Thyroid gland (tissue), 4 donors: ENCODE measurements around the gene MEAF6. TPM values are rescaled to one million over a fixed set of nuclear protein-coding genes. Genes with fewer than 3 reads are reported as not detected.

ENCODE experiments used
- DNase-seq, 2 donors: peaks; one replicate each; pipeline ENCODE4 v3.0.0-alpha.2; 2019
- H3K27ac ChIP-seq, 3 donors: fragments of 200-600 bp; sonication (generic); 1 replicate in 2 of 3; 2 replicates in 1 of 3; pipeline ENCODE4 v1.5.1; 2016 to 2019; ENCODE audit warnings: mild to moderate bottlenecking in 1 of 3, moderate library complexity in 1 of 3
- H3K27me3 ChIP-seq: fragments of 200-600 bp; sonication (generic); one replicate; pipeline ENCODE4 v1.5.1; 2019
- H3K36me3 ChIP-seq, 2 donors: fragments of 200-600 bp; sonication (generic); one replicate each; pipeline ENCODE4 v1.5.1; 2016 to 2019
- H3K4me1 ChIP-seq, 2 donors: fragments of 200-600 bp; sonication (generic); one replicate each; pipeline ENCODE4 v1.5.1; 2017 to 2019
- H3K4me3 ChIP-seq, 3 donors: fragments of 200-600 bp; sonication (generic); replicated peaks in 1 of 3; 1 replicate in 2 of 3; 2 replicates in 1 of 3; pipeline ENCODE4 v1.5.1; 2016; ENCODE audit warnings: mild to moderate bottlenecking in 1 of 3
- H3K9me3 ChIP-seq: fragments of 200-600 bp; sonication (generic); one replicate; pipeline ENCODE4 v1.5.1; 2017
- CTCF ChIP-seq, 6 experiments: fragments of 200-600 bp in 3 of 6; fragments of 450-650 bp in 3 of 6; sonication (generic) in 3 of 6; IDR thresholded peaks; one replicate each; pipeline ENCODE4 v1.5.1; 2016 to 2019; ENCODE audit warnings: antibody characterized with exemption in 6 of 6, mild to moderate bottlenecking in 2 of 6, inconsistent platforms in 1 of 6, moderate library complexity in 1 of 6
- POLR2A ChIP-seq, 2 donors: fragments of 450-650 bp; IDR thresholded peaks; one replicate each; pipeline ENCODE4 v1.6.1; 2017; ENCODE audit warnings: antibody characterized with exemption in 2 of 2, mild to moderate bottlenecking in 2 of 2, moderate library complexity in 1 of 2
- WGBS, 2 donors: methylation state at CpG; one replicate each; pipeline ENCODE4 v1.1.5; 2017; 5-methylcytosine and 5-hydroxymethylcytosine counted together
- intact Hi-C: fragments of 100-400 bp; cut with DNase I; formaldehyde crosslinking; loops from one replicate; pipeline ENCODE4 v1.15.1; 2023
- total RNA-seq, 4 donors: library from RNA; depleted of rRNA; stranded (reverse); fragments of >200 nt; gene quantifications; one replicate each; pipeline ENCODE4 v1.2.3, GENCODE V29; 2016

MEAF6 gene
- total RNA-seq, 4 donors from 2014 or later = 78.9 to 109 (median 92.7) TPM

DNA sequence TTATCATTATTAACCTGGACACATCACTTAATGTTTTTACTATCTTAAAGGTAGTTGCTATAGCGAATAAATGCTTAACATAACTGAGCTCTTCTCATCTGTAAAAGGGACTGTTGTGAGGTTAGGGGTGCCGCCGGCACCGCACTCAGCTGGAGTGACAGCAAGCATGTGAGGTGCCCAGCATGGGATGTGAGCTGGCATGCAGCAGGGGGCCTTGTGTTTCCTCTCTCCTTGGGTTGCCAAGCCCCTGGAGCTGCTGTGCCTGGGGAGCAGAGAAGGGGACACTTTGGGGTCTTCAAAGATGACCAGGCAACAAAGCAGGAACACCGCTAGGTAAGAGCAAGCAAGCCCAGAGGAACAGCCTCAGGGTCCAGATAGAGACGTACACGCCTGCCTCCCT lies 42.3 kb downstream of the MEAF6 start:
- Histone ChIP-seq H3K4me3 (no peak overlapping the region), H3K36me3 (peaks cover 0 to 6% of the 10 kb centered on the region in 2 donors), H3K4me1 (peaks cover 41 to 52% of the 10 kb centered on the region in 2 donors), H3K27ac (peak overlapping the region in 2 of 3 donors; percentile 23 to 87), H3K27me3 (no peaks in the 10 kb centered on the region), H3K9me3 (no peaks in the 10 kb centered on the region)
- WGBS, 2 donors = 85 to 90% methylated on average over 7 of the region's 7 CpGs
- intact Hi-C loops = no loop called here
- DNase-seq = no peak
- no peak for TF ChIP-seq POLR2A (IDR thresholded peaks at IDR 0.05)
- no peak for TF ChIP-seq CTCF (IDR thresholded peaks at IDR 0.05)

DNA sequence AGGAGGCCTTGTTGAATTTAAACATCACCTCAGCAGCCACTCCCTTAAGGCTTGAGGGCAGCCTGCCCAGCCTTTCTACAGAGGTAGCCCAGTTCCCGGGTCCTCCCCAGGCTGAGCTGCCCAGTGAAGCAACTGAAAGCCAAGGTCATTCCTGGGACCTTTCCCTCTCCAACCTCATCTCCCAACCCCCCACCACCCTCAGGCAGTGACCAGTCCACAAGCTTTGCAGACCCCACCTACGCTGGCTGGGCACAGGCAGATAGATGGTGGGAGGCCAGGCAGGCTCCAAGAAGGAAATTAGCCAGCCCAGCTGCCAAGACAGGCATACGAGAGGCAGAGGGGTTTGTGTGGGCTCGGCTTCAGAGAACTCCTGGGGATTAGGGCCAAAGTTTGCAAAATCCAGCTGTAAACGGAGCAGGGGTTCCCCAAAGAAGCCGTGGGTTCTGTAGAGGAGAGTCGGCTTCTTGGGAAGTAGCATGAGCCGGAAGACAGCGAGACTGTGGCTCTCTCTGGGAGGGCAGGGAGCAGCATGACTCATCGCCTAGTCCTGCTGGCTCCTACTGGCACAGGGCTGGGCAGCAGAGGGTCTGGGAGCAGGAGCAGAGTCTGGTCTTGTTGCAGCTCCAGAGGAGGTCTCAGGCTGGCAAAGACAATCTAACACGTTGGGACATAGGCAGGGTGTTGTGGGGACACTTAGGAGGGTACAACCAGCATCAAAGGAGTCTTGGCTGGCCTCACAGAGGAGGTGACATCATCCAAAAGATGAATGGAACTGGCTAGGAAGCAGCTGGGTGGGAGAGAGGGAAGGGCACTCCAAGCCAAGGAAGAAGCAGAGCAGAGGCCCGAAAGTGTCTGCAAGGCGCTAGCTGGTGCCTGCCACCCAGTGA lies 43.0 kb downstream of the MEAF6 start:
- 51 to 56% methylated on average over 9 to 12 of the region's 13 CpGs for whole genome bisulfite sequencing, 2 donors
- H3K4me1 ChIP-seq = peaks cover 34 to 45% of the 10 kb centered on the region in 2 donors

DNA sequence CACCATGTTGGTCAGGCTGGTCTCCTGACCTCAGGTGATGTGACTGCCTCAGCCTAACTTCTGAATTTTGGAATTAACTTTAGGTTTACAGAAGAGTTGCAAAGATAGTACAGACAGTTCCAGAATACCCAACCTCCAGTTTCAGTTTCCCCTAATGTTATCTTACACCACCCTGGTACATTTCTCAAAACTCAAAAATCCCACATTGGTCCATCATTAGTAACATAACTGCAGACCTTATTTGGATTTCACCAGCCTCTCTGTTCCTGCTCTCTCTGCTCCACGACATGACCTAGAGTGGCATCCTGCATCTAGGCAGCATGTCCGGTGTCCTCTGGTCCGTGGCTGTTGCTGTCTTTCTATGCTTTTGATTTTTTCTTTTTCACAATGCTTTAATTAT lies 45.2 kb downstream of the MEAF6 start:
- intact Hi-C loops = no loop called here
- TF ChIP-seq POLR2A (IDR thresholded peaks at IDR 0.05) (no peak), CTCF (IDR thresholded peaks at IDR 0.05) (no peak)
- Histone ChIP-seq H3K4me1 (peaks cover 19 to 28% of the 10 kb centered on the region in 2 donors), H3K4me3 (no peak overlapping the region), H3K27me3 (no peaks in the 10 kb centered on the region), H3K27ac (no peak overlapping the region), H3K9me3 (no peaks in the 10 kb centered on the region), H3K36me3 (no peaks in the 10 kb centered on the region)
- 78 to 79% methylated on average over 3 of the region's 3 CpGs for WGBS, 2 donors
- no peak for DNase-seq

More for the DNA sequence above, 43.0 kb downstream of the MEAF6 start:
- intact Hi-C loops = no loop called here
- Histone ChIP-seq H3K9me3 (no peaks in the 10 kb centered on the region), H3K36me3 (peaks cover 0 to 6% of the 10 kb centered on the region in 2 donors), H3K27ac (peak overlapping the region; percentile 69 to 87 (median 72)), H3K27me3 (no peaks in the 10 kb centered on the region), H3K4me3 (no peak overlapping the region)
- TF ChIP-seq POLR2A (IDR thresholded peaks at IDR 0.05) (no peak), CTCF (IDR thresholded peaks at IDR 0.05) (no peak)
- peak; percentile 45 to 67 for DNase-seq

GRCh38 chr1:37468037-37468436 lies 46.5 kb downstream of the MEAF6 start:
- whole genome bisulfite sequencing, 2 donors = 88 to 97% methylated on average over 5 of the region's 5 CpGs
- intact Hi-C loops = no loop called here
- Histone ChIP-seq H3K4me1 (peaks cover 10 to 20% of the 10 kb centered on the region in 2 donors), H3K27ac (no peak overlapping the region), H3K27me3 (no peaks in the 10 kb centered on the region), H3K36me3 (no peaks in the 10 kb centered on the region), H3K9me3 (no peaks in the 10 kb centered on the region), H3K4me3 (no peak overlapping the region)
- TF ChIP-seq CTCF (IDR thresholded peaks at IDR 0.05) = no peak
- no peak for TF ChIP-seq POLR2A (IDR thresholded peaks at IDR 0.05)
- DNase-seq = no peak
